ENCODE results near the gene GADD45B.

DNA sequence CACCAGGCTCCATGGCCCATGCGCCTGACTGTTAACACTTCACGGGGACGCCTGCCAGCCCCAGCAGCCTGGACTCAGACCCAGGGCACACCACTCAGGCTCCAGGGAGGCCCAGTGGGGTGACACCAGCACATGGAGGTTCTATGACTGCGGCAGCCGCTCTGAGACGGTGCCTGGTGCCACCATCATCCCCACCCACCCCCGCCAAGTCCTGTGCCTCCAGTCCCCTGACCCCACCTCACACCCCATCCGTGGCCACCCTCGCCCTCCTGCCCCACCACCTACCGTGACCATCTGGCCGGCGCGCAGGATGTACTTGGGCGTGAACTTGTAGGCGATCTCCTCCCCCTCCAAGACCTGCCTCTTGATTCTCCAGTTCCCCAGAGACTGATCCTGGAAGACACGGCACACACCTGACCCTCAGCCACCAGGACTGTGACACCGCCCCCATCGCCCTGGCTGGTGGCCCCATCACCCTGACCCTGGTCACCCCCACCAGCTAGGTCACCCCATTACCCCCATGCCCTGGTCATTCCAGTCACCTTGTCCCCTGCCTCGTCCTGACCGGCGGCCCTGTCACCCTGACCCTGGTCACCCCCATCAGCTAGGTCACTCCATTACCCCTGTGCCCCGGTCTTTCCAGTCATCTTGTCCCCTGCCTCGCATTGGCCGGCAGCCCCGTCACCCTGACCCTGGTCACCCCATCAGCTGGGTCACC, 43.6 kb upstream of the GADD45B start:
- no peak for TF ChIP-seq CTCF (IDR thresholded peaks at IDR 0.05; ENCODE audit: extremely low read depth in 1 of 2, insufficient read depth in 1 of 2, low read depth in 1 of 2, low read length in 2 of 2)
- TF ChIP-seq JUN (IDR thresholded peaks at IDR 0.05; ENCODE audit: borderline replicate concordance, insufficient read depth, insufficient read length, low read depth), result no peak
- no peak for TF ChIP-seq POLR2A (IDR thresholded peaks at IDR 0.05; ENCODE audit: low read depth, low read length)
- no peak for TF ChIP-seq EZH2 (IDR thresholded peaks at IDR 0.05; ENCODE audit: borderline replicate concordance, low read depth, low read length, severe bottlenecking)
- TF ChIP-seq, protein P1, sequence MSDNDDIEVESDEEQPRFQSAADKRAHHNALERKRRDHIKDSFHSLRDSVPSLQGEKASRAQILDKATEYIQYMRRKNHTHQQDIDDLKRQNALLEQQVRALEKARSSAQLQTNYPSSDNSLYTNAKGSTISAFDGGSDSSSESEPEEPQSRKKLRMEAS (IDR thresholded peaks at IDR 0.05; ENCODE audit: insufficient read depth, insufficient read length), result no peak
- no peak for TF ChIP-seq GATA2 (IDR thresholded peaks at IDR 0.05; ENCODE audit: insufficient read depth, insufficient read length, low read depth, low read length)

Data from endothelial cell of umbilical vein (primary cell).